HEK293 (cell line): Measurements from ENCODE around the gene SCN8A.

ENCODE experiments used
- CTCF ChIA-PET: fragments of 350-600 bp; formaldehyde crosslinking; extraction: SDS; loops from one replicate; lab custom pipeline; 2021; ENCODE audit warnings: antibody characterized with exemption; lab: Yijun Ruan, JAX
- POLR2A ChIA-PET: fragments of 300-600 bp; formaldehyde crosslinking; extraction: SDS; loops from one replicate; lab custom pipeline; 2020; ENCODE audit warnings: antibody characterized with exemption, inconsistent platforms; lab: Yijun Ruan, JAX
- H3K27ac ChIP-seq: fragments of 200-500 bp; sonication (Bioruptor generic); 2 replicates; pipeline ENCODE4 v1.5.1; 2014; ENCODE audit warnings: low read depth, low read length, control low read depth, inconsistent platforms; ENCODE audit errors: extremely low read depth
- H3K36me3 ChIP-seq, 2 experiments: fragments of 200-500 bp in 1 of 2; sonication (Bioruptor generic) in 1 of 2; 1 replicate in 1 of 2; 2 replicates in 1 of 2; pipeline ENCODE4 v1.5.1; 2014 to 2017; ENCODE audit warnings: inconsistent platforms in 2 of 2, low read length in 2 of 2; ENCODE audit not compliant: control insufficient read depth in 2 of 2, insufficient read depth in 1 of 2
- H3K4me1 ChIP-seq: fragments of 200-500 bp; sonication (Bioruptor generic); 2 replicates; pipeline ENCODE4 v1.5.1; 2014; ENCODE audit warnings: mild to moderate bottlenecking, low read length, inconsistent platforms; ENCODE audit not compliant: control insufficient read depth, insufficient read depth
- H3K4me3 ChIP-seq: 2 replicates; pipeline ENCODE4 v1.5.1; 2011; ENCODE audit warnings: low read depth, mild to moderate bottlenecking, control low read depth, low read length, moderate library complexity
- H3K9me3 ChIP-seq: fragments of 200-500 bp; sonication (Bioruptor generic); 2 replicates; pipeline ENCODE4 v1.5.1; 2014; ENCODE audit warnings: low read depth, low read length, inconsistent platforms; ENCODE audit not compliant: control insufficient read depth, insufficient read depth
- ATF2 ChIP-seq: fragments of 450-650 bp; formaldehyde crosslinking; IDR thresholded peaks from 2 replicates; pipeline ENCODE4 v1.5.1; 2016; ENCODE audit warnings: missing biosample characterization, missing genetic modification characterization, low read depth
- HIC1 ChIP-seq: fragments of 450-650 bp; formaldehyde crosslinking; IDR thresholded peaks from 2 replicates; pipeline ENCODE4 v1.5.1; 2016; ENCODE audit warnings: missing biosample characterization, missing genetic modification characterization
- KLF17 ChIP-seq: fragments of 450-650 bp; formaldehyde crosslinking; IDR thresholded peaks from 2 replicates; pipeline ENCODE4 v1.5.1; 2016; ENCODE audit warnings: missing biosample characterization, missing genetic modification characterization
- KLF9 ChIP-seq: fragments of 450-650 bp; formaldehyde crosslinking; IDR thresholded peaks from 2 replicates; pipeline ENCODE4 v1.5.1; 2016; ENCODE audit warnings: missing biosample characterization, missing genetic modification characterization, low read depth
- PATZ1 ChIP-seq: fragments of 450-650 bp; formaldehyde crosslinking; IDR thresholded peaks from 2 replicates; pipeline ENCODE4 v1.5.1; 2016; ENCODE audit warnings: missing biosample characterization, missing genetic modification characterization
- PRDM10 ChIP-seq: fragments of 450-650 bp; formaldehyde crosslinking; IDR thresholded peaks from 2 replicates; pipeline ENCODE4 v1.5.1; 2016; ENCODE audit warnings: missing biosample characterization, missing genetic modification characterization
- YY1 ChIP-seq: fragments of 450-650 bp; formaldehyde crosslinking; IDR thresholded peaks from 2 replicates; pipeline ENCODE4 v1.5.1; 2018; ENCODE audit warnings: missing biosample characterization, missing genetic modification characterization
- ZBTB17 ChIP-seq: fragments of 450-650 bp; formaldehyde crosslinking; IDR thresholded peaks from 2 replicates; pipeline ENCODE4 v1.5.1; 2016; ENCODE audit warnings: missing biosample characterization, missing genetic modification characterization
- ZBTB20 ChIP-seq: fragments of 450-650 bp; formaldehyde crosslinking; IDR thresholded peaks from 2 replicates; pipeline ENCODE4 v1.5.1; 2016; ENCODE audit warnings: missing biosample characterization, missing genetic modification characterization
- ZBTB26 ChIP-seq: fragments of 450-650 bp; formaldehyde crosslinking; optimal IDR thresholded peaks from 2 replicates; pipeline ENCODE3; 2016; ENCODE audit warnings: missing biosample characterization, mild to moderate bottlenecking, missing genetic modification characterization
- ZBTB8A ChIP-seq: fragments of 450-650 bp; formaldehyde crosslinking; IDR thresholded peaks from 2 replicates; pipeline ENCODE4 v1.5.1; 2016; ENCODE audit warnings: missing biosample characterization, missing genetic modification characterization
- ZFP3 ChIP-seq: fragments of 450-650 bp; formaldehyde crosslinking; IDR thresholded peaks from 2 replicates; pipeline ENCODE4 v1.5.1; 2016; ENCODE audit warnings: low read depth, missing biosample characterization, missing genetic modification characterization
- ZIC2 ChIP-seq: fragments of 450-650 bp; formaldehyde crosslinking; IDR thresholded peaks from 2 replicates; pipeline ENCODE4 v1.5.1; 2016; ENCODE audit warnings: missing biosample characterization, missing genetic modification characterization
- ZNF2 ChIP-seq: fragments of 450-650 bp; formaldehyde crosslinking; IDR thresholded peaks from 2 replicates; pipeline ENCODE4 v1.5.1; 2016; ENCODE audit warnings: missing biosample characterization, missing genetic modification characterization
- ZNF24 ChIP-seq: fragments of 450-650 bp; formaldehyde crosslinking; IDR thresholded peaks from 2 replicates; pipeline ENCODE4 v1.5.1; 2016; ENCODE audit warnings: missing biosample characterization, missing genetic modification characterization
- ZNF248 ChIP-seq: fragments of 450-650 bp; formaldehyde crosslinking; IDR thresholded peaks from 2 replicates; pipeline ENCODE4 v1.5.1; 2017; ENCODE audit warnings: missing biosample characterization, missing genetic modification characterization
- ZNF311 ChIP-seq: fragments of 450-650 bp; formaldehyde crosslinking; IDR thresholded peaks from 2 replicates; pipeline ENCODE4 v1.5.1; 2017; ENCODE audit warnings: missing biosample characterization, missing genetic modification characterization, borderline replicate concordance
- ZNF335 ChIP-seq: fragments of 450-650 bp; formaldehyde crosslinking; conservative IDR thresholded peaks from 2 replicates; pipeline ENCODE4 v1.5.1; 2016; ENCODE audit warnings: missing biosample characterization, missing genetic modification characterization
- ZNF341 ChIP-seq: fragments of 450-650 bp; formaldehyde crosslinking; IDR thresholded peaks from 2 replicates; pipeline ENCODE4; 2016; ENCODE audit warnings: low read depth, missing biosample characterization, missing genetic modification characterization
- ZNF48 ChIP-seq: fragments of 450-650 bp; formaldehyde crosslinking; IDR thresholded peaks from 2 replicates; pipeline ENCODE4 v1.5.1; 2016; ENCODE audit warnings: missing biosample characterization, missing genetic modification characterization
- ZNF600 ChIP-seq: fragments of 450-650 bp; formaldehyde crosslinking; IDR thresholded peaks from 2 replicates; pipeline ENCODE4 v1.5.1; 2016; ENCODE audit warnings: missing biosample characterization, missing genetic modification characterization
- ZNF76 ChIP-seq: fragments of 450-650 bp; formaldehyde crosslinking; IDR thresholded peaks from 2 replicates; pipeline ENCODE4; 2016; ENCODE audit warnings: low read depth, missing biosample characterization, missing genetic modification characterization, borderline replicate concordance
- ZNF768 ChIP-seq: fragments of 450-650 bp; formaldehyde crosslinking; IDR thresholded peaks from 2 replicates; pipeline ENCODE4 v1.5.1; 2018; ENCODE audit warnings: missing biosample characterization, mild to moderate bottlenecking, missing genetic modification characterization
- ZXDB ChIP-seq: fragments of 450-650 bp; formaldehyde crosslinking; IDR thresholded peaks from 2 replicates; pipeline ENCODE4 v1.5.1; 2016; ENCODE audit warnings: missing biosample characterization, missing genetic modification characterization

SCN8A gene

GRCh38 chr12:51591016-51591901 is at the start of gene SCN8A:
TSS of gene SCN8A (plus strand) at chr12:51591233. CDS start at chr12:51662818, 71,585 bp downstream.
- Histone ChIP-seq H3K4me3 (peak within 1 kb of the TSS; percentile 63), H3K9me3 (no peaks in the 10 kb centered on the region), H3K27ac (peak within 1 kb of the TSS; percentile 60; the same call in 1 of the 2 replicates), H3K4me1 (no peaks in the 10 kb centered on the region), H3K36me3 (no peaks in the 10 kb centered on the region)
- ChIA-PET POLR2A (interaction anchor here (0.6 to 0.8 kb wide), 2 partner anchors 164 to 1917 kb away, joined by 5 to 6 read pairs; no protein-coding TSS in a partner anchor), CTCF (interaction anchor here (0.6 to 0.9 kb wide), 6 partner anchors 9 to 294 kb away, joined by 3 to 4 read pairs (median 4); no protein-coding TSS in a partner anchor)
- TF ChIP-seq PATZ1 (tag by site-specific recombination) (peak; percentile 58; the same call in 1 of the 2 replicates), YY1 (tag by site-specific recombination) (peak; percentile 53; the same call in 1 of the 2 replicates), ZNF335 (tag by site-specific recombination) (peak; percentile 72), ZNF24 (tag by site-specific recombination) (0 out of 2 replicates have a peak, but pooled peaks have one; percentile 40), ZBTB26 (peak; percentile 48), ZNF341 (tag by site-specific recombination) (peak; percentile 60; the same call in 1 of the 2 replicates), ZBTB17 (tag by site-specific recombination) (0 out of 2 replicates have a peak, but pooled peaks have one; percentile 31), ZFP3 (tag by site-specific recombination) (no peak), ZNF248 (tag by site-specific recombination) (no peak), ZXDB (tag by site-specific recombination) (0 out of 2 replicates have a peak, but pooled peaks have one; percentile 30), PRDM10 (tag by site-specific recombination) (peak; percentile 37; the same call in 1 of the 2 replicates), ZNF48 (tag by site-specific recombination) (no peak), ZNF768 (tag by site-specific recombination) (0 out of 2 replicates have a peak, but pooled peaks have one; percentile 12), HIC1 (no peak), ZNF2 (tag by site-specific recombination) (0 out of 2 replicates have a peak, but pooled peaks have one; percentile 62), ZNF311 (tag by site-specific recombination) (no peak), ATF2 (tag by site-specific recombination) (no peak), ZNF600 (tag by site-specific recombination) (peak; percentile 61), ZBTB8A (tag by site-specific recombination) (peak; percentile 85), ZNF76 (tag by site-specific recombination) (0 out of 2 replicates have a peak, but pooled peaks have one; percentile 15), KLF9 (tag by site-specific recombination) (0 out of 2 replicates have a peak, but pooled peaks have one; percentile 8), ZBTB20 (tag by site-specific recombination) (peak; percentile 97), KLF17 (tag by site-specific recombination) (peak; percentile 38), ZIC2 (tag by site-specific recombination) (peak; percentile 27; the same call in 1 of the 2 replicates)
